Astrocyte (in vitro differentiated cells and primary cell): ENCODE measurements around the gene DCAF12L2. TPM values are rescaled to one million over a fixed set of nuclear protein-coding genes. Genes with fewer than 3 reads are reported as not detected.

Experiments
- DNase-seq: peaks from one replicate; pipeline ENCODE4 v3.0.0-alpha.2; 2010; ENCODE audit warnings: low read depth
- FAIRE-seq: peaks from 2 replicates; lab custom pipeline; 2011; peaks lifted over from hg19 to GRCh38; lab: Jason Lieb, UNC
- H2AFZ ChIP-seq: 2 replicates; pipeline ENCODE4 v1.6.0; 2012; ENCODE audit warnings: low read depth, low read length, inconsistent platforms
- H3K27ac ChIP-seq: 2 replicates; pipeline ENCODE4 v1.5.1; 2011; ENCODE audit warnings: low read depth, low read length, inconsistent platforms
- H3K27me3 ChIP-seq: 2 replicates; pipeline ENCODE4 v1.6.0; 2011; ENCODE audit warnings: low read length, inconsistent platforms; ENCODE audit not compliant: insufficient read depth
- H3K36me3 ChIP-seq: 2 replicates; pipeline ENCODE4 v1.5.1; 2011; ENCODE audit warnings: low read length, inconsistent platforms; ENCODE audit not compliant: insufficient read depth
- H3K4me1 ChIP-seq: 2 replicates; pipeline ENCODE4 v1.5.1; 2011; ENCODE audit warnings: low read length, inconsistent platforms; ENCODE audit not compliant: insufficient read depth
- H3K4me2 ChIP-seq: 2 replicates; pipeline ENCODE4 v1.6.0; 2012; ENCODE audit warnings: low read length, inconsistent platforms
- H3K4me3 ChIP-seq: 2 replicates; pipeline ENCODE4 v1.5.1; 2011; ENCODE audit warnings: low read depth, mild to moderate bottlenecking, low read length, inconsistent platforms; ENCODE audit not compliant: insufficient read depth
- H3K79me2 ChIP-seq: 2 replicates; pipeline ENCODE4 v1.6.0; 2012; ENCODE audit warnings: mild to moderate bottlenecking, low read length, inconsistent platforms; ENCODE audit not compliant: insufficient read depth
- H3K9ac ChIP-seq: 2 replicates; pipeline ENCODE4 v1.6.0; 2012; ENCODE audit warnings: mild to moderate bottlenecking, low read length, inconsistent platforms
- H3K9me3 ChIP-seq: 2 replicates; pipeline ENCODE4 v1.5.1; 2012; ENCODE audit warnings: low read depth, mild to moderate bottlenecking, low read length, inconsistent platforms; ENCODE audit not compliant: insufficient read depth
- H4K20me1 ChIP-seq: 2 replicates; pipeline ENCODE4 v1.6.0; 2012; ENCODE audit warnings: low read length, inconsistent platforms; ENCODE audit not compliant: insufficient read depth
- H3K27ac Mint-ChIP-seq: one replicate; pipeline ENCODE4 v1.8.0; 2021; ENCODE audit warnings: mild to moderate bottlenecking, mixed read lengths; ENCODE audit not compliant: unreplicated experiment
- H3K27me3 Mint-ChIP-seq: one replicate; pipeline ENCODE4 v1.8.0; 2021; ENCODE audit warnings: low read depth, mixed read lengths; ENCODE audit not compliant: unreplicated experiment
- H3K36me3 Mint-ChIP-seq: one replicate; pipeline ENCODE4 v1.8.0; 2021; ENCODE audit warnings: low read depth, mixed read lengths; ENCODE audit not compliant: unreplicated experiment
- H3K4me1 Mint-ChIP-seq: one replicate; pipeline ENCODE4 v1.8.0; 2021; ENCODE audit warnings: low read depth, mixed read lengths; ENCODE audit not compliant: unreplicated experiment
- H3K4me3 Mint-ChIP-seq: one replicate; pipeline ENCODE4 v1.8.0; 2021; ENCODE audit warnings: mild to moderate bottlenecking, moderate library complexity, mixed read lengths; ENCODE audit not compliant: unreplicated experiment
- H3K9me3 Mint-ChIP-seq: one replicate; pipeline ENCODE4 v1.8.0; 2021; ENCODE audit warnings: mild to moderate bottlenecking, mixed read lengths; ENCODE audit not compliant: unreplicated experiment
- EZH2 ChIP-seq: IDR thresholded peaks from 2 replicates; pipeline ENCODE4 v1.6.1; 2012; ENCODE audit warnings: mild to moderate bottlenecking, low read length, inconsistent platforms; ENCODE audit not compliant: insufficient read depth
- total RNA-seq: library from RNA; stranded (reverse); gene quantifications from 2 replicates; pipeline ENCODE4 v1.2.1, GENCODE V29; 2021
- TF ChIP-seq, protein P1 (sequence below): IDR thresholded peaks from 2 replicates; pipeline ENCODE4 v1.5.1; 2011; ENCODE audit warnings: low read depth, mild to moderate bottlenecking, inconsistent platforms, low read length, moderate library complexity; ENCODE audit not compliant: insufficient read depth

The DCAF12L2 gene
- total RNA-seq, 1 donor from 2014 or later, result 0.59 TPM

DNA sequence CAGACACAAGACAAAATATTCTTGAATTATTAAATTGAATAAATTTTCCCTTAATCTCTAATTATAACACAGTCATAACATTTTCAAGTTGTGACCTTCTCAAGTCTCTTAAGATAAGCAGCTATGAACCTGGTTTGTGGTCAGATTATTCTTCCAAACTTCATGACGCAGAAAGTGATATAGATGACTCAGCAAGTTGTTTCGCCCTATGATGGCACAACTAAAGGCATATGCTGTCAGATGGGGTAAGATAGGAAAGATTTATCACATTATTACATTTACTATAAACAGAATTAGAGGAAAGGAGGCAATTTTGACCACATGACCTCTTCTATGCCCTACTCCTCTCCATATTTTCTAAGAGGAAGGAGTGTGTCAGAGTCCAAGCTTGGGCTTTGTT lies 4.6 kb upstream of the DCAF12L2 start:
- no peak overlapping the region for H3K4me3 ChIP-seq
- Mint-ChIP-seq H3K27me3 (peaks cover 8% of the 10 kb centered on the region), H3K9me3 (no peaks in the 10 kb centered on the region), H3K27ac (no peak overlapping the region), H3K4me3 (no peak overlapping the region), H3K4me1 (no peaks in the 10 kb centered on the region), H3K36me3 (no peaks in the 10 kb centered on the region)
- H3K9ac ChIP-seq, result no peak overlapping the region
- no peak overlapping the region for H3K4me2 ChIP-seq
- H3K9me3 ChIP-seq, result no peaks in the 10 kb centered on the region
- no peaks in the 10 kb centered on the region for H4K20me1 ChIP-seq
- H3K27me3 ChIP-seq, result no peaks in the 10 kb centered on the region
- FAIRE-seq (no peak), DNase-seq (no peak)
- no peaks in the 10 kb centered on the region for H3K36me3 ChIP-seq
- H3K79me2 ChIP-seq, result no peaks in the 10 kb centered on the region
- TF ChIP-seq, protein P1, sequence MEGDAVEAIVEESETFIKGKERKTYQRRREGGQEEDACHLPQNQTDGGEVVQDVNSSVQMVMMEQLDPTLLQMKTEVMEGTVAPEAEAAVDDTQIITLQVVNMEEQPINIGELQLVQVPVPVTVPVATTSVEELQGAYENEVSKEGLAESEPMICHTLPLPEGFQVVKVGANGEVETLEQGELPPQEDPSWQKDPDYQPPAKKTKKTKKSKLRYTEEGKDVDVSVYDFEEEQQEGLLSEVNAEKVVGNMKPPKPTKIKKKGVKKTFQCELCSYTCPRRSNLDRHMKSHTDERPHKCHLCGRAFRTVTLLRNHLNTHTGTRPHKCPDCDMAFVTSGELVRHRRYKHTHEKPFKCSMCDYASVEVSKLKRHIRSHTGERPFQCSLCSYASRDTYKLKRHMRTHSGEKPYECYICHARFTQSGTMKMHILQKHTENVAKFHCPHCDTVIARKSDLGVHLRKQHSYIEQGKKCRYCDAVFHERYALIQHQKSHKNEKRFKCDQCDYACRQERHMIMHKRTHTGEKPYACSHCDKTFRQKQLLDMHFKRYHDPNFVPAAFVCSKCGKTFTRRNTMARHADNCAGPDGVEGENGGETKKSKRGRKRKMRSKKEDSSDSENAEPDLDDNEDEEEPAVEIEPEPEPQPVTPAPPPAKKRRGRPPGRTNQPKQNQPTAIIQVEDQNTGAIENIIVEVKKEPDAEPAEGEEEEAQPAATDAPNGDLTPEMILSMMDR, result no peak
- TF ChIP-seq EZH2, result no peak
- H3K4me1 ChIP-seq, result no peaks in the 10 kb centered on the region
- no peak overlapping the region for H3K27ac ChIP-seq
- H2AFZ ChIP-seq, result no peak overlapping the region

DNA sequence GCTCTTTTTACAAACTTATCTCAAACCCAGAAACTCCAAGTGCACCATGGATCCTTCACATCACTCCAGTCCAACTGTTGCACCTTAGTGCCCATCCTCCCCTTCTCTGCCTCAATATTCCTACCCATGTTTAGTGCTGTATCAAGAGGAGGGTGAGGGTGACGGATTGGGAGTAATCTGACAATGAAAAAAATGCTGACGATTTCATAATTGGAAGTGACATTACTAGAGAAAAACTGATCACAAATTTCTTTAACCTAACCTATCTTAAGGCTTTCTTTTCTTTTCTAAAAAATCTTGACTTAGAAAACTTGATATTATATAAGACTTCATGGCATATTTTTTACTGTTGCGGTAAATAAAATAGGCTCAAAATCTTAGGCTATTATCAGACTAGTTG lies 1.5 kb upstream of the DCAF12L2 start:
- TF ChIP-seq, protein P1, result no peak
- TF ChIP-seq EZH2, result no peak
- H3K79me2 ChIP-seq, result no peaks in the 10 kb centered on the region
- H3K9me3 ChIP-seq, result no peaks in the 10 kb centered on the region
- FAIRE-seq (no peak), DNase-seq (no peak)
- peaks cover 10% of the 10 kb centered on the region for H3K27me3 Mint-ChIP-seq
- H3K27ac Mint-ChIP-seq, result no peak overlapping the region
- no peak overlapping the region for H3K4me2 ChIP-seq
- no peak overlapping the region for H2AFZ ChIP-seq
- H3K4me3 ChIP-seq, result no peak overlapping the region
- no peaks in the 10 kb centered on the region for H3K4me1 ChIP-seq
- H4K20me1 ChIP-seq, result no peaks in the 10 kb centered on the region
- H3K4me1 Mint-ChIP-seq, result no peaks in the 10 kb centered on the region
- no peak overlapping the region for H3K9ac ChIP-seq
- no peaks in the 10 kb centered on the region for H3K36me3 Mint-ChIP-seq
- H3K27ac ChIP-seq, result no peak overlapping the region
- H3K27me3 ChIP-seq, result no peaks in the 10 kb centered on the region
- no peak overlapping the region for H3K4me3 Mint-ChIP-seq
- no peaks in the 10 kb centered on the region for H3K36me3 ChIP-seq
- H3K9me3 Mint-ChIP-seq, result no peaks in the 10 kb centered on the region

DNA sequence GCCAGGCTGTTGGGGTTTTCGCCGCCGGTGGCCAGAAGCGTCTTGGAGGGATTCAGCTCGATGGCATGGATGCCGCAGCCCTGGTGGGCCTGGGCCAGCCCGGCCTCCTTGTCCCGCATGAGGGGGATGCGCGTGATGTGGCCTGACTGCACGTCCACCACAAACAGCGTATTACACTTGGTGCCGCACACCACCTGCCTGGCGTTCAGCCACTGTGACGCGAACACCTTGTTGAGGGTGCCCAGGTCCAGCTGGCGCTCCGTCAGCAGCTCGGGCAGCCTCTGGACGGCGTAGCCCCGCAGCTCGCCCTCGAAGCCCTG lies 728 bp downstream of the DCAF12L2 start:
- Histone ChIP-seq H3K9ac (no peak overlapping the region), H3K27ac (no peak overlapping the region), H3K79me2 (no peaks in the 10 kb centered on the region), H2AFZ (no peak overlapping the region), H3K4me2 (no peak overlapping the region), H3K4me1 (no peaks in the 10 kb centered on the region), H4K20me1 (no peaks in the 10 kb centered on the region), H3K4me3 (no peak overlapping the region), H3K36me3 (no peaks in the 10 kb centered on the region), H3K9me3 (no peaks in the 10 kb centered on the region), H3K27me3 (no peaks in the 10 kb centered on the region)
- Mint-ChIP-seq H3K27ac (no peak overlapping the region), H3K4me3 (no peak overlapping the region), H3K36me3 (no peaks in the 10 kb centered on the region), H3K9me3 (no peaks in the 10 kb centered on the region), H3K27me3 (peaks cover 10% of the 10 kb centered on the region), H3K4me1 (no peaks in the 10 kb centered on the region)
- TF ChIP-seq EZH2, result no peak
- TF ChIP-seq, protein P1, result no peak
- DNase-seq, result no peak
- no peak for FAIRE-seq
